GM12878 (cell line): Measurements from ENCODE around the gene CELSR3. TPM values are rescaled to one million over a fixed set of nuclear protein-coding genes. Genes with fewer than 3 reads are reported as not detected.

Source experiments
- ATAC-seq: fragments of 200-7000 bp; cut with Tn5 transposase; 3 replicates; pipeline ENCODE4 v1.9.1; 2020; ENCODE audit warnings: mild to moderate bottlenecking, moderate library complexity
- BruUV-seq: library from RNA; stranded (reverse); fragments of 400-500 nt; replicated peaks from 2 replicates; lab custom pipeline; 2021; lab: Mats Ljungman, UMichigan
- CTCF ChIA-PET: fragments of 300-600 bp; sonication (Branson Sonifier 250); formaldehyde crosslinking; extraction: SDS; loops from one replicate; lab custom pipeline; 2021; ENCODE audit warnings: inconsistent platforms; lab: Yijun Ruan, JAX
- POLR2A ChIA-PET: fragments of 350-600 bp; formaldehyde crosslinking; extraction: SDS; loops from one replicate; lab custom pipeline; 2021; ENCODE audit warnings: inconsistent platforms; lab: Charles Lee
- RAD21 ChIA-PET: fragments of 300-600 bp; sonication (Branson Sonifier 250); formaldehyde crosslinking; loops from one replicate; lab custom pipeline; 2023; ENCODE audit warnings: antibody characterized with exemption; ENCODE audit not compliant: unreplicated experiment; lab: Charles Lee
- SMC1A ChIA-PET: fragments of 300-600 bp; sonication (Branson Sonifier 250); formaldehyde crosslinking; loops from one replicate; lab custom pipeline; 2023; ENCODE audit not compliant: unreplicated experiment, uncharacterized antibody; lab: Charles Lee
- DNase-seq: peaks from one replicate; pipeline ENCODE4 v3.0.0-alpha.2; 2011; ENCODE audit warnings: low read depth, low spot score
- FAIRE-seq: peaks from 3 replicates; lab custom pipeline; 2011; peaks lifted over from hg19 to GRCh38; lab: Jason Lieb, UNC
- H2AFZ ChIP-seq: 2 replicates; pipeline ENCODE4 v1.6.0; 2011; ENCODE audit warnings: low read depth, low read length, control low read depth; ENCODE audit not compliant: control insufficient read depth
- H3K27ac ChIP-seq: 2 replicates; pipeline ENCODE4 v1.5.1; 2011; ENCODE audit warnings: control low read depth; ENCODE audit not compliant: control insufficient read depth, insufficient read depth
- H3K27me3 ChIP-seq, 2 experiments: replicated peaks in 1 of 2; 2 replicates each; pipeline versions ENCODE4 v1.6.0 to v1.6.1; 2011; ENCODE audit warnings: low read length in 1 of 2; ENCODE audit not compliant: control insufficient read depth in 2 of 2, insufficient read depth in 2 of 2
- H3K36me3 ChIP-seq, 2 experiments: 2 replicates each; pipeline ENCODE4 v1.5.1; 2011; ENCODE audit warnings: low read length in 1 of 2; ENCODE audit not compliant: control insufficient read depth in 2 of 2, insufficient read depth in 2 of 2
- H3K4me1 ChIP-seq: 2 replicates; pipeline ENCODE4 v1.6.1; 2011; ENCODE audit warnings: mild to moderate bottlenecking, low read length, moderate library complexity, mixed read lengths; ENCODE audit not compliant: control insufficient read depth, insufficient read depth
- H3K4me2 ChIP-seq: 2 replicates; pipeline ENCODE4 v1.6.0; 2011; ENCODE audit warnings: control low read depth; ENCODE audit not compliant: control insufficient read depth, insufficient read depth
- H3K4me3 ChIP-seq: fragments of 200-600 bp; sonication (generic); 2 replicates; pipeline ENCODE4 v1.5.1; 2016
- H3K79me2 ChIP-seq: 2 replicates; pipeline ENCODE4 v1.6.0; 2011; ENCODE audit warnings: low read length; ENCODE audit not compliant: control insufficient read depth, insufficient read depth
- H3K9ac ChIP-seq: 2 replicates; pipeline ENCODE4 v1.8.0; 2011; ENCODE audit warnings: low read length, control low read depth, mixed read lengths; ENCODE audit not compliant: control insufficient read depth, insufficient read depth
- H3K9me3 ChIP-seq: replicated peaks from 3 replicates; pipeline ENCODE4 v1.5.1; 2011; ENCODE audit warnings: mild to moderate bottlenecking, low read length; ENCODE audit not compliant: control insufficient read depth, insufficient read depth
- H4K20me1 ChIP-seq: 2 replicates; pipeline ENCODE4 v1.6.0; 2011; ENCODE audit not compliant: control insufficient read depth, insufficient read depth
- CBFB ChIP-seq: IDR thresholded peaks from 2 replicates; pipeline ENCODE4 v1.6.1; 2016; ENCODE audit warnings: antibody characterized with exemption, low read depth
- HDAC2 ChIP-seq: fragments of 200-600 bp; sonication (generic); IDR thresholded peaks from 2 replicates; pipeline ENCODE4 v1.6.1; 2017
- POLR2A ChIP-seq: IDR thresholded peaks from 2 replicates; pipeline ENCODE4 v1.6.1; 2011; ENCODE audit warnings: low read depth, mild to moderate bottlenecking, low read length
- RELA ChIP-seq: fragments of 450-650 bp; IDR thresholded peaks from 2 replicates; pipeline ENCODE4 v1.8.0; 2014; ENCODE audit warnings: borderline replicate concordance; ENCODE audit not compliant: partially characterized antibody
- SIX5 ChIP-seq: IDR thresholded peaks from 2 replicates; pipeline ENCODE4 v1.6.1; 2011; ENCODE audit warnings: mild to moderate bottlenecking, low read depth, low read length, moderate library complexity; ENCODE audit not compliant: severe bottlenecking
- YY1 ChIP-seq: IDR thresholded peaks from 2 replicates; pipeline ENCODE4 v1.6.1; 2011; ENCODE audit warnings: low read depth, mild to moderate bottlenecking, low read length
- WGBS: methylation state at CpG from one replicate; pipeline ENCODE4 v1.1.6; 2016; ENCODE audit warnings: low lambda C conversion rate; ENCODE audit not compliant: insufficient replicate concordance, insufficient coverage; ENCODE audit errors: missing lambda C conversion rate; 5-methylcytosine and 5-hydroxymethylcytosine counted together
- in situ Hi-C: fragments of 300-500 bp; cut with MboI; formaldehyde crosslinking; loops from 9 replicates; pipeline ENCODE4 v1.14.3; 2018; ENCODE audit warnings: mixed read lengths
- intact Hi-C: fragments of 100-400 bp; cut with micrococcal nuclease; formaldehyde crosslinking; loops from one replicate; pipeline ENCODE4 v1.14.2; 2022; ENCODE audit not compliant: unreplicated experiment
- polyA plus RNA-seq, 11 experiments: library from polyadenylated mRNA; depleted of rRNA in 4 of 11; unstranded in 6 of 11; stranded (reverse) in 5 of 11; fragments of >200 nt; fragmentation: Nextera tagmentation in 4 of 11; fragmentation: Illumina TruSeq in 1 of 11; extraction: Ambion mirVana in 4 of 11; extraction: Trizol in 1 of 11; gene quantifications; 1 replicate in 1 of 11; 2 replicates in 10 of 11; pipeline versions ENCODE4 v1.2.1 to v1.2.3, GENCODE V29; 2011 to 2016; ENCODE audit warnings: inconsistent platforms in 2 of 11, missing spikeins in 2 of 11, low read depth in 1 of 11
- total RNA-seq, 4 experiments: library from RNA; depleted of rRNA in 3 of 4; stranded (reverse); fragments of >200 nt in 3 of 4; fragmentation: Illumina TruSeq in 1 of 4; extraction: Trizol in 1 of 4; gene quantifications; 2 replicates each; pipeline versions ENCODE4 v1.2.1 to v1.2.3, GENCODE V29; 2013 to 2021
- TF ChIP-seq, protein P1 (sequence below): fragments of 450-650 bp; IDR thresholded peaks from 2 replicates; pipeline ENCODE4 v1.6.1; 2018; ENCODE audit warnings: mild to moderate bottlenecking, low read depth, moderate library complexity; ENCODE audit not compliant: partially characterized antibody

The CELSR3 gene
- total and polyA plus RNA-seq, 10 of the 15 experiments (the other 5 are each of a cell fraction or from before 2014, with no cell fraction given), result 0.08 to 1.6 (median 0.57) TPM

DNA sequence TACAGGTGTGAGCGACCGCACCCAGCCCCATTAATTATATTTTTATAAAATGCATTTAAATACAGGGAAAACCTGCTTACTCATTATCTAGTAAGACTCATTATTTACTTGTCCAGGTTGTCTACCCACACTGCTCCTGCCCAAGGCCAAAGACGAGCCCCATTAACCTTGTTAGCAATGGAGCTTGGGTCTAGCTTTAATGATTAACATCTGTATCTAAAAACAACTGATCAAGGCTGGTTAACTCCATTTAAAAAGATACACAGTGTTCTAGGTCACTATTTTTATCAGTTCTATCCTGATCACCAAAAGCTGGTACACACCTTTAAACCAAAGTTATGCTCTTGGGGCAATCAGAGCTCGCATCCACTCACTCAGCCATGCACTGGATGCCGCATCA, 33.5 kb upstream of the CELSR3 start:
- Histone ChIP-seq H3K9me3 (no peaks in the 10 kb centered on the region), H2AFZ (no peak overlapping the region), H3K4me2 (no peak overlapping the region), H4K20me1 (peaks cover 6% of the 10 kb centered on the region), H3K4me1 (no peaks in the 10 kb centered on the region), H3K9ac (no peak overlapping the region), H3K27ac (no peak overlapping the region), H3K79me2 (peaks cover 35% of the 10 kb centered on the region), H3K4me3 (no peak overlapping the region), H3K36me3 (peaks cover 20 to 38% of the 10 kb centered on the region in 2 experiments), H3K27me3 (no peaks in the 10 kb centered on the region)
- FAIRE-seq (no peak), ATAC-seq (no peak), DNase-seq (no peak)
- in situ Hi-C loops (no loop called here), intact Hi-C loops (no loop called here)
- no TSS peak for BruUV-seq
- WGBS, result 100% methylated on average over 5 of the region's 5 CpGs
- POLR2A ChIA-PET, result interaction anchor here (0.5 kb wide), 1 partner anchor 221 kb away, joined by 4 read pairs; no protein-coding TSS in a partner anchor
- SMC1A ChIA-PET, result no interaction called here
- CTCF ChIA-PET, result interaction anchor here (0.9 to 1.7 kb wide), 3 partner anchors 10 to 260 kb away, joined by 3 to 7 read pairs (median 4); partner anchors contain the start of gene NCKIPSD
- TF ChIP-seq YY1 (no peak), SIX5 (no peak), HDAC2 (no peak), RELA (no peak), POLR2A (peak; percentile 19; the same call in 1 of the 2 replicates), CBFB (no peak)
- TF ChIP-seq, protein P1, sequence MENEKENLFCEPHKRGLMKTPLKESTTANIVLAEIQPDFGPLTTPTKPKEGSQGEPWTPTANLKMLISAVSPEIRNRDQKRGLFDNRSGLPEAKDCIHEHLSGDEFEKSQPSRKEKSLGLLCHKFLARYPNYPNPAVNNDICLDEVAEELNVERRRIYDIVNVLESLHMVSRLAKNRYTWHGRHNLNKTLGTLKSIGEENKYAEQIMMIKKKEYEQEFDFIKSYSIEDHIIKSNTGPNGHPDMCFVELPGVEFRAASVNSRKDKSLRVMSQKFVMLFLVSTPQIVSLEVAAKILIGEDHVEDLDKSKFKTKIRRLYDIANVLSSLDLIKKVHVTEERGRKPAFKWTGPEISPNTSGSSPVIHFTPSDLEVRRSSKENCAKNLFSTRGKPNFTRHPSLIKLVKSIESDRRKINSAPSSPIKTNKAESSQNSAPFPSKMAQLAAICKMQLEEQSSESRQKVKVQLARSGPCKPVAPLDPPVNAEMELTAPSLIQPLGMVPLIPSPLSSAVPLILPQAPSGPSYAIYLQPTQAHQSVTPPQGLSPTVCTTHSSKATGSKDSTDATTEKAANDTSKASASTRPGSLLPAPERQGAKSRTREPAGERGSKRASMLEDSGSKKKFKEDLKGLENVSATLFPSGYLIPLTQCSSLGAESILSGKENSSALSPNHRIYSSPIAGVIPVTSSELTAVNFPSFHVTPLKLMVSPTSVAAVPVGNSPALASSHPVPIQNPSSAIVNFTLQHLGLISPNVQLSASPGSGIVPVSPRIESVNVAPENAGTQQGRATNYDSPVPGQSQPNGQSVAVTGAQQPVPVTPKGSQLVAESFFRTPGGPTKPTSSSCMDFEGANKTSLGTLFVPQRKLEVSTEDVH, result no peak
- RAD21 ChIA-PET, result no interaction called here
